ENCODE data around the gene GAPDHS. TPM values are rescaled to one million over a fixed set of nuclear protein-coding genes. Genes with fewer than 3 reads are reported as not detected.

GAPDHS gene
- total RNA-seq, 2 donors from 2014 or later = not detected

- Histone ChIP-seq H3K4me1 (peaks cover 8% of the 10 kb centered on the region), H3K27ac (no peak overlapping the region), H3K9me3 (no peaks in the 10 kb centered on the region), H3K27me3 (no peaks in the 10 kb centered on the region), H3K4me3 (no peak overlapping the region), H3K36me3 (replicated peaks in 1 of 2; ENCODE audit: insufficient read depth in 1 of 2, low read depth in 2 of 2) (no peaks in the 10 kb centered on the region)
- WGBS, 2 donors = 66 to 77% methylated on average over 7 of the region's 7 CpGs
- TF ChIP-seq POLR2A (IDR thresholded peaks at IDR 0.05) (no peak), CTCF (IDR thresholded peaks at IDR 0.05) (no peak)
- ATAC-seq (no peak), DNase-seq (no peak)
- intact Hi-C loops (cut with DNase I) = no loop called here
These were observed 7.2 kb downstream of the GAPDHS start for GRCh38 chr19:35540356-35540927.

GRCh38 chr19:35542209-35542608, 9.0 kb downstream of the GAPDHS start:
- intact Hi-C loops (cut with DNase I) = no loop called here
- TF ChIP-seq CTCF (IDR thresholded peaks at IDR 0.05) = no peak
- no peak for TF ChIP-seq POLR2A (IDR thresholded peaks at IDR 0.05)
- Histone ChIP-seq H3K4me3 (no peak overlapping the region), H3K27me3 (no peaks in the 10 kb centered on the region), H3K36me3 (replicated peaks in 1 of 2; ENCODE audit: insufficient read depth in 1 of 2, low read depth in 2 of 2) (no peaks in the 10 kb centered on the region), H3K27ac (no peak overlapping the region), H3K4me1 (peaks cover 21% of the 10 kb centered on the region), H3K9me3 (no peaks in the 10 kb centered on the region)
- ATAC-seq = no peak
- no peak for DNase-seq
- 93% methylated on average over 11 of the region's 11 CpGs; no CpG with 5 or more reads in 1 of the 2 donors for WGBS, 2 donors

- no peaks in the 10 kb centered on the region for H3K9me3 ChIP-seq
- intact Hi-C loops (cut with DNase I) = no loop called here
- ATAC-seq (no peak), DNase-seq (no peak)
- peaks cover 25% of the 10 kb centered on the region for H3K4me1 ChIP-seq
- H3K27me3 ChIP-seq = no peaks in the 10 kb centered on the region
- no peak overlapping the region for H3K4me3 ChIP-seq
- no peaks in the 10 kb centered on the region for H3K36me3 ChIP-seq (replicated peaks in 1 of 2; ENCODE audit: insufficient read depth in 1 of 2, low read depth in 2 of 2)
- no peak overlapping the region for H3K27ac ChIP-seq
- WGBS, 2 donors = 90 to 93% methylated on average over 11 to 15 of the region's 15 CpGs
- TF ChIP-seq POLR2A (IDR thresholded peaks at IDR 0.05) = no peak
- TF ChIP-seq CTCF (IDR thresholded peaks at IDR 0.05) = no peak
These were observed 10.2 kb downstream of the GAPDHS start for GRCh38 chr19:35543280-35544109.

- Histone ChIP-seq H3K27me3 (no peaks in the 10 kb centered on the region), H3K9me3 (no peaks in the 10 kb centered on the region), H3K4me3 (no peak overlapping the region), H3K36me3 (replicated peaks in 1 of 2; ENCODE audit: insufficient read depth in 1 of 2, low read depth in 2 of 2) (no peaks in the 10 kb centered on the region), H3K27ac (peak overlapping the region in 1 of 4 donors; percentile 79), H3K4me1 (peaks cover 30% of the 10 kb centered on the region)
- intact Hi-C loops (cut with DNase I) = no loop called here
- ATAC-seq (no peak), DNase-seq (no peak)
- TF ChIP-seq CTCF (IDR thresholded peaks at IDR 0.05) (no peak), POLR2A (IDR thresholded peaks at IDR 0.05) (no peak)
- 77 to 93% methylated on average over 2 to 3 of the region's 3 CpGs for WGBS, 2 donors
These were observed 11.0 kb downstream of the GAPDHS start for GRCh38 chr19:35544110-35544802.

All from body of pancreas (tissue), 4 donors.